Type B pancreatic cell (in vitro differentiated cells): ENCODE data around the gene PRDM15. TPM values are rescaled to one million over a fixed set of nuclear protein-coding genes. Genes with fewer than 3 reads are reported as not detected.

Experiments used
- DNase-seq: peaks from one replicate; pipeline ENCODE4 v3.0.0; 2021; ENCODE audit warnings: mixed read lengths; ENCODE audit not compliant: unreplicated experiment; ENCODE audit errors: extremely low spot score
- H3K27ac Mint-ChIP-seq: 2 replicates; pipeline ENCODE4 v1.8.0; 2021; ENCODE audit warnings: mild to moderate bottlenecking, mixed read lengths
- H3K27me3 Mint-ChIP-seq: 2 replicates; pipeline ENCODE4 v1.8.0; 2021; ENCODE audit warnings: mixed read lengths
- H3K36me3 Mint-ChIP-seq: 2 replicates; pipeline ENCODE4 v1.8.0; 2021; ENCODE audit warnings: mixed read lengths
- H3K4me1 Mint-ChIP-seq: one replicate; pipeline ENCODE4 v1.8.0; 2021; ENCODE audit warnings: mixed read lengths; ENCODE audit not compliant: unreplicated experiment
- H3K4me3 Mint-ChIP-seq: 2 replicates; pipeline ENCODE4 v1.8.0; 2021; ENCODE audit warnings: mild to moderate bottlenecking, mixed read lengths
- H3K9me3 Mint-ChIP-seq: 2 replicates; pipeline ENCODE4 v1.8.0; 2021; ENCODE audit warnings: mixed read lengths
- total RNA-seq: library from RNA; stranded (reverse); gene quantifications from 2 replicates; pipeline ENCODE4 v1.2.1, GENCODE V29; 2021; ENCODE audit warnings: low replicate concordance
- TF ChIP-seq, protein P1 (sequence below): fragments of 200-600 bp; sonication (generic); conservative IDR thresholded peaks from 2 replicates; pipeline ENCODE4 v1.5.0; 2021; ENCODE audit warnings: antibody characterized with exemption, mild to moderate bottlenecking

Gene PRDM15
- total RNA-seq, 1 donor from 2014 or later = 8.8 TPM

DNA sequence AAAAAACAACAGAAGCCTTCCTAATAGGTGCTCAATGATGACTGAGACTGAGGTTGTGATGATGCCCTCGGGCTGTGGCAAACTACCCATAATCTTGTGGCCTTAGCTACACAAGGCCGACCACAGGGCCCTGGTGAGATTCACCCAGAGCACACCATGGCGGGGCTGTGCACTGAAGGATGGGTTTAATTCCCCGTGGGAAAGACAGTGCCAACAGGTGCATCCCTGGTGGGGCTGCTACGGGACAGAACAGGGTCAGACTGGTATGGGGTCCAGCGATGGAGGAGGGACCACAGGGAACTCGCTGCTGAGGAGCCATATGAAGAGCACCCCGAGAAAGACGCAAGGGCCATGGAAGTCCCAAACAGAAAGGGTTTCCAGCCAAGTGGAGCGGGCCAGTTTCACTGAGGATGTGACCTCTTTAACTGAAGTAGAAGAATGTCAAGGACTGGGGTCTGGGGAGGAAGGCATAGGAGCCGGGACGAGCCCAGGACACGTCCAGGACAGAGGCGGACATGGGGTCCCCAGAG lies 21.3 kb downstream of the PRDM15 start:
- Mint-ChIP-seq H3K9me3 (no peaks in the 10 kb centered on the region), H3K4me1 (peaks cover 4% of the 10 kb centered on the region), H3K4me3 (no peak overlapping the region), H3K36me3 (peaks cover 17% of the 10 kb centered on the region), H3K27ac (no peak overlapping the region), H3K27me3 (no peaks in the 10 kb centered on the region)
- TF ChIP-seq, protein P1, sequence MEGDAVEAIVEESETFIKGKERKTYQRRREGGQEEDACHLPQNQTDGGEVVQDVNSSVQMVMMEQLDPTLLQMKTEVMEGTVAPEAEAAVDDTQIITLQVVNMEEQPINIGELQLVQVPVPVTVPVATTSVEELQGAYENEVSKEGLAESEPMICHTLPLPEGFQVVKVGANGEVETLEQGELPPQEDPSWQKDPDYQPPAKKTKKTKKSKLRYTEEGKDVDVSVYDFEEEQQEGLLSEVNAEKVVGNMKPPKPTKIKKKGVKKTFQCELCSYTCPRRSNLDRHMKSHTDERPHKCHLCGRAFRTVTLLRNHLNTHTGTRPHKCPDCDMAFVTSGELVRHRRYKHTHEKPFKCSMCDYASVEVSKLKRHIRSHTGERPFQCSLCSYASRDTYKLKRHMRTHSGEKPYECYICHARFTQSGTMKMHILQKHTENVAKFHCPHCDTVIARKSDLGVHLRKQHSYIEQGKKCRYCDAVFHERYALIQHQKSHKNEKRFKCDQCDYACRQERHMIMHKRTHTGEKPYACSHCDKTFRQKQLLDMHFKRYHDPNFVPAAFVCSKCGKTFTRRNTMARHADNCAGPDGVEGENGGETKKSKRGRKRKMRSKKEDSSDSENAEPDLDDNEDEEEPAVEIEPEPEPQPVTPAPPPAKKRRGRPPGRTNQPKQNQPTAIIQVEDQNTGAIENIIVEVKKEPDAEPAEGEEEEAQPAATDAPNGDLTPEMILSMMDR = no peak
- no peak for DNase-seq

DNA sequence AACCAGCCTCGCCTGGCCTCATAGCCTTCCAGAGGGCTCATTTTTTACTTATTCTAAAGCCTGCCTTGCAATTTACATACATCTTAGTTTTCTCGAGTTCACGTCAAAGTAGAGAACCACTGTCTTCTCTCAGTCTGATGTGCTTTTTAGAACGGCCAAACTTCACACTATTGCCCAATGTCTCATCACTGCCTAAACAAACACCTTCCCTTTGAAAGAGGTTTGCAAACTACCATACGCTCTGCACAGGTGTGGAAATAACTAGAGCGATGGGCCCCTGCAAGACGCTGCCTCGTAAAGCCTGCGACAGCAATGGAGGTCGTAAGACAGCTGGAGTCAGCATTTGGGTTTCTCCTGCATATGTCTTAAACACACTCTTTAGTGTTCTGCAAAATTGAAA lies 22.6 kb downstream of the PRDM15 start:
- H3K36me3 Mint-ChIP-seq = peaks cover 17% of the 10 kb centered on the region
- peaks cover 3% of the 10 kb centered on the region for H3K4me1 Mint-ChIP-seq
- H3K9me3 Mint-ChIP-seq = no peaks in the 10 kb centered on the region
- H3K4me3 Mint-ChIP-seq = no peak overlapping the region
- TF ChIP-seq, protein P1 = no peak
- no peak for DNase-seq
- no peak overlapping the region for H3K27ac Mint-ChIP-seq
- no peaks in the 10 kb centered on the region for H3K27me3 Mint-ChIP-seq

DNA sequence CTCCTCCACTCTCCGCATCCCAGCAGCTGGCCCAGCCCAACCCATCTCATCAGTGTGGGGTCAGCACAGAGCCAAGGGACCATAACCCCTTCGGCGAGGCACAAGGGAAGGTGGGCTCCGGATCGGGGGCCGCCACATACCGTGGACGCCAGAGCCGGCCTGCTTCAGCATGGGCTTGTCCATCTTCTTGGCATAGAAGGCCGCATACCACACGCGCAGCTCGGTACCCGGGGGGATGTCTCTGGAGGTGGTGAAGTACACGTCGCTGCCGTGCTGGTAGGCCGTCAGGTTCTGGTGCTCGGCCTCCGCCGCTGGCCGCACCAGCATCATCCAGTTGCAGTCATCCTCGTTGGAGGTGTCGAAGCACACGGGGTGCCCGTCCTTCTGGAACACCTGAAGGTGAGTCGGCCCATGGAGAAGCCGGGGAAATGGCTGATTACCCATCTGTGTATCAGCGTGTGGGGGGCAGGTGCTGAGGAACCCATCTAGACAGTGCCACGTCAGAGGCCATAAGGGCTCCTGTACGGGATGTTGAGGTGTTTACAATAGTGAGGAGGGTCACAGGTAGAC lies 24.6 kb downstream of the PRDM15 start:
- Mint-ChIP-seq H3K36me3 (peaks cover 22% of the 10 kb centered on the region), H3K9me3 (no peaks in the 10 kb centered on the region), H3K27me3 (no peaks in the 10 kb centered on the region), H3K4me1 (no peaks in the 10 kb centered on the region), H3K27ac (no peak overlapping the region), H3K4me3 (no peak overlapping the region)
- DNase-seq = no peak
- TF ChIP-seq, protein P1 = no peak

DNA sequence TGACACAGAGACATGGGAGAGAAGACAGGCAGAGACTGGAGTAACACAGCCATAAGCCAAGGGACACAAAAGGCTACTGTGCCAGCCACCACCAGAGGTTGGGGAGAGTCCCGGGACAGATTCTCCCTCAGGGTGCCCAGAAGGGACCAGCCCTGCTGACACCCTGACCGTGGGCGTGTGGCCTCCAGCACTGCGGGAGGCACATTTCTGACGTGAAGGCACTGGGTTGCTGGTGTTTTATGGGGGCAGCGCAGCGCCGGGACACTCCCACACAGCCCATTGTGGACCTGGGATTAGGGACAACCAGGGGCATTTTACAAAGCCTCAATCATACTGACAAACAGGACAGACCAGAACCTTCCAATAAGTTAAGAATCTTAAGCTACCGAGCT lies 26.2 kb downstream of the PRDM15 start:
- no peak overlapping the region for H3K27ac Mint-ChIP-seq
- peaks cover 22% of the 10 kb centered on the region for H3K36me3 Mint-ChIP-seq
- TF ChIP-seq, protein P1 = no peak
- no peak overlapping the region for H3K4me3 Mint-ChIP-seq
- H3K4me1 Mint-ChIP-seq = peaks cover 3% of the 10 kb centered on the region
- no peak for DNase-seq
- H3K27me3 Mint-ChIP-seq = no peaks in the 10 kb centered on the region
- no peaks in the 10 kb centered on the region for H3K9me3 Mint-ChIP-seq

DNA sequence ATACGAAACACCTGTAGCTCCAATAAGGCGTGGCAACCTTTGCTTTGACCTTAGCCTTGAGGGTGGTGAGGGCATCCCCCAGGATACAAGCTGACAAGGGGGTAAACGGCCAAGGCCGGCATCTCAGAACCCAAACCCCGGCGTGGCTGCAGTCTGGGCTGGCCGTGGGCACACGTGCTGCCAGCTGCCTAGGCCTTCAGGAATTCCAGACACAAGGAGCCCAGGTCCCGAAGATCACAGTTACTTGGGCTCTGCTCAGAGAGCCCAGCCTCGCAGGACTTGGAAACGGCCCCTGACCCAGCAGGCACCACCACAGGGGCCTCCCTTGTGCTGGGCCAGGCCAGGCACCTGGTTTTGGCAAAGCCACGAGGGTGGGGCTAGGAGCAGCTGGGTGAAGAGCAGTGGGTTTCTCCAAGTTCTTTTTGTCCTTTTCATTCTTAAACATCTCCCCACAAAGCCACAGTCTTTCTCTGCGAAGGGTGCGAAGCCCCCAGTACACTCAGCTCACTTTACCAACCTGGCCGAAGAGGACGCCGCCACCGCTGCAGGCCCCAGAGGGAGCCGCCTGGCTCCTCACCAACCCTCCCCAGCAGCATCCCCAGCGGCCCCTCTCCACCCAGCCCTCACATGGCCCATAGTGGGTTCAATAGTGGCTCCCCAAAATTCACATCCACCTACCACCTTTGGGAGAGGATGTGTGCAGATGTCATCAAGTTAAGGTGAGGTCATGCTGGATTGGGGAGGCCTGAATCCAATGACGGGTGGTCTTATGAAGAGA lies 26.8 kb downstream of the PRDM15 start:
- no peaks in the 10 kb centered on the region for H3K27me3 Mint-ChIP-seq
- H3K36me3 Mint-ChIP-seq = peaks cover 22% of the 10 kb centered on the region
- TF ChIP-seq, protein P1 = no peak
- peaks cover 4% of the 10 kb centered on the region for H3K4me1 Mint-ChIP-seq
- no peaks in the 10 kb centered on the region for H3K9me3 Mint-ChIP-seq
- H3K27ac Mint-ChIP-seq = no peak overlapping the region
- H3K4me3 Mint-ChIP-seq = no peak overlapping the region
- DNase-seq = no peak
